H9 (cell line): ENCODE results near the gene TBC1D20. TPM values are rescaled to one million over a fixed set of nuclear protein-coding genes. Genes with fewer than 3 reads are reported as not detected.
A peak's percentile ranks its signal among the peaks of the same experiment; 100 is the strongest.

Source experiments
- DNase-seq: peaks from one replicate; pipeline ENCODE4 v3.0.0-alpha.2; 2017
- H2AFZ ChIP-seq: one replicate; pipeline ENCODE4 v1.6.1; 2013; ENCODE audit warnings: mild to moderate bottlenecking, low read length, control low read depth, moderate library complexity
- H2AK5ac ChIP-seq: 2 replicates; pipeline ENCODE4 v1.6.1; 2013; ENCODE audit warnings: low read length, control low read depth, mixed read lengths; ENCODE audit not compliant: insufficient read length
- H2BK120ac ChIP-seq: one replicate; pipeline ENCODE4 v1.6.1; 2013; ENCODE audit warnings: low read depth, mild to moderate bottlenecking, low read length, control low read depth, inconsistent platforms; ENCODE audit not compliant: poor library complexity, severe bottlenecking
- H2BK12ac ChIP-seq: 2 replicates; pipeline ENCODE4 v1.6.1; 2013; ENCODE audit warnings: low read length, control low read depth, mixed read lengths, low read depth; ENCODE audit not compliant: insufficient read length
- H2BK15ac ChIP-seq: 2 replicates; pipeline ENCODE4 v1.6.1; 2013; ENCODE audit warnings: low read depth, low read length, control low read depth
- H2BK20ac ChIP-seq: one replicate; pipeline ENCODE4 v1.6.1; 2013; ENCODE audit warnings: low read depth, mild to moderate bottlenecking, low read length, control low read depth, inconsistent platforms; ENCODE audit not compliant: poor library complexity, severe bottlenecking
- H2BK5ac ChIP-seq: 2 replicates; pipeline ENCODE4 v1.6.1; 2013; ENCODE audit warnings: low read length, control low read depth, mixed read lengths; ENCODE audit not compliant: insufficient read length
- H3K14ac ChIP-seq: 2 replicates; pipeline ENCODE4 v1.6.1; 2013; ENCODE audit warnings: low read length, control low read depth; ENCODE audit not compliant: insufficient read depth
- H3K18ac ChIP-seq: 2 replicates; pipeline ENCODE4 v1.6.1; 2013; ENCODE audit warnings: low read depth, mild to moderate bottlenecking, mixed read lengths, low read length, control low read depth; ENCODE audit not compliant: insufficient read length
- H3K23ac ChIP-seq: 2 replicates; pipeline ENCODE4 v1.6.1; 2013; ENCODE audit warnings: low read length, control low read depth, mixed read lengths, low read depth; ENCODE audit not compliant: insufficient read length
- H3K23me2 ChIP-seq: 2 replicates; pipeline ENCODE4 v1.6.1; 2013; ENCODE audit warnings: low read depth, mild to moderate bottlenecking, mixed read lengths, low read length, control low read depth; ENCODE audit not compliant: insufficient read length, poor library complexity, severe bottlenecking
- H3K27ac ChIP-seq: 2 replicates; pipeline ENCODE4 v1.5.1; 2013; ENCODE audit warnings: low read length, control low read depth, mixed read lengths, low read depth; ENCODE audit not compliant: insufficient read length
- H3K27me3 ChIP-seq: 2 replicates; pipeline ENCODE4 v1.6.1; 2013; ENCODE audit warnings: low read length, control low read depth, inconsistent platforms; ENCODE audit not compliant: insufficient read depth
- H3K4ac ChIP-seq: 2 replicates; pipeline ENCODE4 v1.6.1; 2013; ENCODE audit warnings: low read depth, mild to moderate bottlenecking, control low read depth, inconsistent platforms, low read length, moderate library complexity
- H3K4me1 ChIP-seq: 2 replicates; pipeline ENCODE4 v1.6.1; 2013; ENCODE audit warnings: low read length, control low read depth, inconsistent platforms; ENCODE audit not compliant: insufficient read depth
- H3K4me2 ChIP-seq: 2 replicates; pipeline ENCODE4 v1.6.1; 2013; ENCODE audit warnings: low read length, control low read depth, mixed read lengths; ENCODE audit not compliant: insufficient read length, insufficient read depth
- H3K56ac ChIP-seq: 2 replicates; pipeline ENCODE4 v1.6.1; 2013; ENCODE audit warnings: low read depth, mild to moderate bottlenecking, mixed read lengths, low read length, control low read depth; ENCODE audit not compliant: insufficient read length
- H3K79me1 ChIP-seq: 2 replicates; pipeline ENCODE4 v1.6.1; 2013; ENCODE audit warnings: low read depth, mild to moderate bottlenecking, moderate library complexity, low read length, control low read depth, inconsistent platforms; ENCODE audit not compliant: insufficient read depth, poor library complexity, severe bottlenecking
- H3K79me2 ChIP-seq: 2 replicates; pipeline ENCODE4 v1.6.1; 2013; ENCODE audit warnings: low read length, control low read depth, inconsistent platforms; ENCODE audit not compliant: insufficient read depth
- H3K9ac ChIP-seq: 2 replicates; pipeline ENCODE4 v1.6.1; 2013; ENCODE audit warnings: low read length, control low read depth, mixed read lengths; ENCODE audit not compliant: insufficient read length; ENCODE audit errors: extremely low read depth
- H3K9me3 ChIP-seq: one replicate; pipeline ENCODE4 v1.6.1; 2013; ENCODE audit warnings: low read depth, low read length, inconsistent platforms; ENCODE audit not compliant: control insufficient read depth
- H3T11ph ChIP-seq: one replicate; pipeline ENCODE4 v1.6.1; 2013; ENCODE audit warnings: mild to moderate bottlenecking, low read length, control low read depth, inconsistent platforms
- H4K20me1 ChIP-seq: one replicate; pipeline ENCODE4 v1.6.1; 2013; ENCODE audit not compliant: control insufficient read depth, insufficient read length, insufficient read depth
- H4K5ac ChIP-seq: 2 replicates; pipeline ENCODE4 v1.6.1; 2013; ENCODE audit warnings: low read depth, mild to moderate bottlenecking, mixed read lengths, low read length, control low read depth; ENCODE audit not compliant: insufficient read length
- H4K8ac ChIP-seq: replicated peaks from 2 replicates; pipeline ENCODE4 v1.6.1; 2013; ENCODE audit warnings: low read length, control low read depth, mixed read lengths, low read depth; ENCODE audit not compliant: insufficient read length
- H4K91ac ChIP-seq: 2 replicates; pipeline ENCODE4 v1.6.1; 2013; ENCODE audit warnings: low read depth, mild to moderate bottlenecking, moderate library complexity, mixed read lengths, low read length, control low read depth; ENCODE audit not compliant: insufficient read length
- H3K27ac Mint-ChIP-seq, 3 experiments: 2 replicates in 2 of 3; 3 replicates in 1 of 3; pipeline ENCODE4 v1.8.0; 2020 to 2021; ENCODE audit warnings: mixed read lengths in 3 of 3, mild to moderate bottlenecking in 1 of 3, moderate library complexity in 1 of 3
- H3K27me3 Mint-ChIP-seq: 2 replicates; pipeline ENCODE4 v1.8.0; 2021; ENCODE audit warnings: low read depth, mild to moderate bottlenecking, moderate library complexity, mixed read lengths
- H3K36me3 Mint-ChIP-seq, 3 experiments: 2 replicates in 2 of 3; 3 replicates in 1 of 3; pipeline ENCODE4 v1.8.0; 2020 to 2021; ENCODE audit warnings: low read depth in 3 of 3, mixed read lengths in 3 of 3; ENCODE audit not compliant: insufficient read depth in 1 of 3
- H3K4me1 Mint-ChIP-seq, 2 experiments: 2 replicates each; pipeline ENCODE4 v1.8.0; 2020; ENCODE audit warnings: mixed read lengths in 2 of 2
- H3K4me3 Mint-ChIP-seq, 2 experiments: 2 replicates in 1 of 2; 3 replicates in 1 of 2; pipeline ENCODE4 v1.8.0; 2020 to 2021; ENCODE audit warnings: mild to moderate bottlenecking in 2 of 2, mixed read lengths in 2 of 2, moderate library complexity in 1 of 2
- H3K9me3 Mint-ChIP-seq, 2 experiments: 2 replicates in 1 of 2; 3 replicates in 1 of 2; pipeline ENCODE4 v1.8.0; 2020; ENCODE audit warnings: mild to moderate bottlenecking in 2 of 2, mixed read lengths in 2 of 2, moderate library complexity in 1 of 2
- WGBS: extraction: QIAGEN DNeasy Blood & Tissue Kit; methylation state at CpG from one replicate; pipeline ENCODE4 v1.1.7; 2013; ENCODE audit warnings: missing lambda C conversion rate, low lambda C conversion rate, mixed read lengths; ENCODE audit not compliant: insufficient read length; ENCODE audit errors: extremely low coverage; 5-methylcytosine and 5-hydroxymethylcytosine counted together
- total RNA-seq: library from RNA; stranded (reverse); gene quantifications from 2 replicates; pipeline ENCODE4 v1.2.1, GENCODE V29; 2021
- TF ChIP-seq, protein P1 (sequence below): fragments of 200-600 bp; sonication (generic); conservative IDR thresholded peaks from 3 replicates; pipeline ENCODE4 v1.8.0; 2021; ENCODE audit warnings: antibody characterized with exemption, mild to moderate bottlenecking

Gene TBC1D20
- total RNA-seq, 1 experiment from 2014 or later: 17.9 TPM

DNA sequence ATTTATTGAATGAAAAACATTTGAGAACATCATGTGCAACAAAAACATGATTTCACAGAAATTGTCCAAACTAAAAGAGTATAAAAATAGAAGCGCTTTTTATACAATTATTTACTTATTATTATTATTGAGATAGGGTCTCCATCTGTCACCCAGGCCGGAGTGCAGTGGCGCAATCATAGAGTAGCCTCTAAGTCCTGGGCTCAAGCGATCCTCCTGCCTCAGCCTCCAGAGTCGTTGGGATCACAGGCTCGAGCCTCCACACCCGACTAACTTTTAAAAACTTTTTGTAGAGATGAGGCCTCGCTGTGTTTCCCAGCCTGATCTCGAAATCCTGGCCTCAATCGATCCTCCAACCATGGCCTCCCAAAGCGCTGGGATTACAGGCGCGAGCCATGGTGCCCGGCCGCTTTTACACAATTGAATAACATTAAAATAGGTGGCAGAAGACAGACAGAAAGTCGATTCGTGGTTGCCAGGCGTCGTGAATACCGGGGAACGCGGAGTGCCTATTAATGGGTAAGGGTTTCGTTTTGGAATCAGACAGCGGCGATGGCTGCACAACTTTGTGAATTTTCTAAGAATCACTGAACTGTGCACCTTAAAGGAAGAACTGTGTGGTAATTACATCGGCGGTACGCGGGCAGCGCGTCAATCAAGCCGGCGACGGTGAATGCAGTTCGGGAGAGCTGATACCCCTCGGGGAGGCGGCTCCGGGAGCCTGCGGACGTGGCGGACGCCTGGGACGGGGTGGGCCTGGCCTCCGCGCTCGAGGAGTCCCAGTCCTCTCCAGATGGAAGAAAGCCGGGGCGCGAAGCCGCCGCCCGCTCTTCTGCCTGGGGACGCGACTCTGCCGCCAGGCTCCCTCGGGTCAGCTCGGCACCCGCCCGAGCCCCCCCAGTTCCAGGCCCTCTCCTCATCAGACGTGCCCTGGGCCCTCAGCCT, 807 bp downstream of the TBC1D20 start:
- Histone ChIP-seq H3K9me3 (no peaks in the 10 kb centered on the region), H3K79me1 (no peaks in the 10 kb centered on the region), H3K27me3 (no peaks in the 10 kb centered on the region), H3K79me2 (peaks cover 4% of the 10 kb centered on the region; the same call in 1 of the 2 replicates), H2AK5ac (no peak overlapping the region), H3K23me2 (peaks cover 6% of the 10 kb centered on the region), H3K18ac (no peak overlapping the region), H3K4me1 (no peaks in the 10 kb centered on the region; the same call in 1 of the 2 replicates), H4K8ac (no peak overlapping the region), H3K4ac (no peak overlapping the region), H3K9ac (peak overlapping the region; percentile 43), H2AFZ (no peak overlapping the region), H4K5ac (no peak overlapping the region), H3K14ac (peak overlapping the region; percentile 9), H3T11ph (no peak overlapping the region), H2BK15ac (no peak overlapping the region), H2BK20ac (no peak overlapping the region), H3K56ac (no peak overlapping the region), H3K23ac (no peak overlapping the region), H2BK120ac (no peak overlapping the region), H3K4me2 (peak overlapping the region; percentile 62), H4K20me1 (no peaks in the 10 kb centered on the region), H3K27ac (no peak overlapping the region), H4K91ac (no peak overlapping the region), H2BK12ac (no peak overlapping the region), H2BK5ac (no peak overlapping the region)
- peaks cover 0 to 3% of the 10 kb centered on the region in 2 experiments; a peak in 3 of 5 replicates for H3K9me3 Mint-ChIP-seq
- peaks cover 15 to 19% of the 10 kb centered on the region in 2 experiments for H3K4me1 Mint-ChIP-seq
- DNase-seq: peak; percentile 57
- TF ChIP-seq, protein P1, sequence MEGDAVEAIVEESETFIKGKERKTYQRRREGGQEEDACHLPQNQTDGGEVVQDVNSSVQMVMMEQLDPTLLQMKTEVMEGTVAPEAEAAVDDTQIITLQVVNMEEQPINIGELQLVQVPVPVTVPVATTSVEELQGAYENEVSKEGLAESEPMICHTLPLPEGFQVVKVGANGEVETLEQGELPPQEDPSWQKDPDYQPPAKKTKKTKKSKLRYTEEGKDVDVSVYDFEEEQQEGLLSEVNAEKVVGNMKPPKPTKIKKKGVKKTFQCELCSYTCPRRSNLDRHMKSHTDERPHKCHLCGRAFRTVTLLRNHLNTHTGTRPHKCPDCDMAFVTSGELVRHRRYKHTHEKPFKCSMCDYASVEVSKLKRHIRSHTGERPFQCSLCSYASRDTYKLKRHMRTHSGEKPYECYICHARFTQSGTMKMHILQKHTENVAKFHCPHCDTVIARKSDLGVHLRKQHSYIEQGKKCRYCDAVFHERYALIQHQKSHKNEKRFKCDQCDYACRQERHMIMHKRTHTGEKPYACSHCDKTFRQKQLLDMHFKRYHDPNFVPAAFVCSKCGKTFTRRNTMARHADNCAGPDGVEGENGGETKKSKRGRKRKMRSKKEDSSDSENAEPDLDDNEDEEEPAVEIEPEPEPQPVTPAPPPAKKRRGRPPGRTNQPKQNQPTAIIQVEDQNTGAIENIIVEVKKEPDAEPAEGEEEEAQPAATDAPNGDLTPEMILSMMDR: no peak
- peak overlapping the region in 1 of 3 experiments; percentile 72; a peak in 2 of 7 replicates for H3K27ac Mint-ChIP-seq
- H3K4me3 Mint-ChIP-seq: peak overlapping the region; percentile 82 to 91
- WGBS: no CpG with 5 or more reads among the region's 60 CpGs
- no peaks in the 10 kb centered on the region; a peak in 1 of 7 replicates for H3K36me3 Mint-ChIP-seq
- H3K27me3 Mint-ChIP-seq: peaks cover 27% of the 10 kb centered on the region
